ENCODE measurements around the gene AP1S2.

Gene AP1S2

DNA sequence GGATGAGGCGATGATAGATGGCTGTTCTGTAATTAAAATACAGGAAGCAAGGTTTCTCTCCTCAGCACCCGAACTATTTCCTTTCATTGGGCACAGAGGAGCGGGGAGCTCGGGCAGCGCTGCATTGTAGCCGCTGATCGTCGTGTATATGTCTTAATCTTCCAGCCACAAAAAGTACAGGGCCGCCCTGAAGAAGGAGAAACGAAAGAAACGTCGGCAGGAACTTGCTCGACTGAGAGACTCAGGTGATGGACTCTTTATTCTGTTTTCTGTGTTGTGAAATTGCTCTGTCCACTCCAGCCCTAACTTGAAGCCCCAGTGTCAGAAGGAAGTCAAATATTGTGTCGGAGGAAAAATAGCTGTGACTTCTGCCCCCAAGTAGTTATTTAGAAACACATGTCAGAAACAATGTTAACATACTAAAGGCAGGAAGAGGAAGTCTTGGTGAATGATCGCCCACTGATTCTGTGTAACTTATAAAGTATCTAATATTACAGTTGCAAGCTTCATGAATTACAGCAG, 63.8 kb downstream of the AP1S2 start:
- TF ChIP-seq, protein P1, sequence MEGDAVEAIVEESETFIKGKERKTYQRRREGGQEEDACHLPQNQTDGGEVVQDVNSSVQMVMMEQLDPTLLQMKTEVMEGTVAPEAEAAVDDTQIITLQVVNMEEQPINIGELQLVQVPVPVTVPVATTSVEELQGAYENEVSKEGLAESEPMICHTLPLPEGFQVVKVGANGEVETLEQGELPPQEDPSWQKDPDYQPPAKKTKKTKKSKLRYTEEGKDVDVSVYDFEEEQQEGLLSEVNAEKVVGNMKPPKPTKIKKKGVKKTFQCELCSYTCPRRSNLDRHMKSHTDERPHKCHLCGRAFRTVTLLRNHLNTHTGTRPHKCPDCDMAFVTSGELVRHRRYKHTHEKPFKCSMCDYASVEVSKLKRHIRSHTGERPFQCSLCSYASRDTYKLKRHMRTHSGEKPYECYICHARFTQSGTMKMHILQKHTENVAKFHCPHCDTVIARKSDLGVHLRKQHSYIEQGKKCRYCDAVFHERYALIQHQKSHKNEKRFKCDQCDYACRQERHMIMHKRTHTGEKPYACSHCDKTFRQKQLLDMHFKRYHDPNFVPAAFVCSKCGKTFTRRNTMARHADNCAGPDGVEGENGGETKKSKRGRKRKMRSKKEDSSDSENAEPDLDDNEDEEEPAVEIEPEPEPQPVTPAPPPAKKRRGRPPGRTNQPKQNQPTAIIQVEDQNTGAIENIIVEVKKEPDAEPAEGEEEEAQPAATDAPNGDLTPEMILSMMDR (IDR thresholded peaks at IDR 0.05; ENCODE audit: low read length, missing control alignments), result no peak
- peak overlapping the region; percentile 67 for H3K4me3 ChIP-seq (replicated peaks; ENCODE audit: low read depth, low read length)
- peak; percentile 5 for DNase-seq (ENCODE audit: low read depth)

DNA sequence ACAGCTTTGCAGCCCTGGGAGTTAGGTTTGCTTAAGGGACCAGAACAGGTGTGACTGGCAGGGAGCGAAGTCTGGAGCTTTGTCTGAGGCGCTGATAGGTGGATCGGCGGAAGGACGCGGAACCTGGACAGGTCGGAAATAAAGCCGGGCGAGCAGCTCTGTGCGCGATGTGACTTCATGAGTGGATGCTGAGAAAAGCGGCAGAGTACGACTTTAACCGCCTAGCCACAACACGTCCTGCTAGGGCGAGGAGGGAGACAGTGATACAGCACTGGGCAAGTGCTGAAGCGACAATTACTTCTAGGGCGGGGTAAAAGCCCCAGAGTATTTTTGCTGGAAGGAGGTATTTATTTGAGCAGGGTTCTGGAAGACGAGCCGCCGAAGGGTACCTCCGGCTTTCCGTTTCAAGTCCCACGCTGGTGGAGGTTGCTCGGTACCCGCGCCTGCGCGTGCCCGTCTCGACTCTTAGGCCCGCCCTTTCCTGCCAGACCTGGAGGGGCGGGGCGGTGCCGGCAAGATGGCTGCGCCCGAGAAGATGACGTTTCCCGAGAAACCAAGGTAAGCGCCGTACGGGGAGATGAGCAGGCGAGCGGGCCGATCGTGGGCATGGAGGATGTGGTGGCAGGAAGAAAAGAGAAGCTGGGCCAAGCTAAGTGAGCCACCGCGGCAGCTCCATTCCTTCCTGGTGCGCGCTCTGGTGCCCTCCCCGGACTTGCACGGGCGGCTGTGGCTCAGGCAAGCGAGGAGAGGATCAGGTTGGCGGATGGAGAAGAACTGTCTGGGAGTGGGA, 64.4 kb downstream of the AP1S2 start, which contains the start of gene ZRSR2:
ZRSR2 (plus strand) TSS at position 506 of the 790 bp plus-strand sequence; CDS start at position 518, 12 bp downstream.
- TF ChIP-seq, protein P1 (IDR thresholded peaks at IDR 0.05; ENCODE audit: low read length, missing control alignments), result no peak
- H3K4me3 ChIP-seq (replicated peaks; ENCODE audit: low read depth, low read length), result peak within 1 kb of the TSS; percentile 67
- DNase-seq (ENCODE audit: low read depth), result peak; percentile 66

DNA sequence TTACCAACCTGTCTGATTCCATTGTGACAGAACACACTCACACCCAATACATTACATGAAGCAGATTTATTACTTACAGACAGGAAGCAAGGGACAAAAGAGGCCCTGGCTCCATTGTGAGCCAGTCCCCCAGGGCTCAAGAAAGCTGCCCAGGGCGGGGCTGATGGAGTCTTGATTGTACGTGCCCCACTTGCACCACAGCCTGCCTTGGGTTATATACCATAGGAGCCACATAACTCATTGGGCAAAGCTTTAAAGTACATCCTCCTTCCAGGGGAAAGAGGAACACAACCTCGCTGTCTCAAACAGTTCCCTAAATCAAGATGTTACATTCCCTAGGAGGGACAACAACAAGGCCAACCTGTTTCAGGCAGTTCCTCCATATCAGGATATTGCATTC, 67.7 kb downstream of the AP1S2 start:
- TF ChIP-seq, protein P1 (IDR thresholded peaks at IDR 0.05; ENCODE audit: low read length, missing control alignments), result no peak
- no peak overlapping the region for H3K4me3 ChIP-seq (replicated peaks; ENCODE audit: low read depth, low read length)
- DNase-seq (ENCODE audit: low read depth), result no peak

DNA sequence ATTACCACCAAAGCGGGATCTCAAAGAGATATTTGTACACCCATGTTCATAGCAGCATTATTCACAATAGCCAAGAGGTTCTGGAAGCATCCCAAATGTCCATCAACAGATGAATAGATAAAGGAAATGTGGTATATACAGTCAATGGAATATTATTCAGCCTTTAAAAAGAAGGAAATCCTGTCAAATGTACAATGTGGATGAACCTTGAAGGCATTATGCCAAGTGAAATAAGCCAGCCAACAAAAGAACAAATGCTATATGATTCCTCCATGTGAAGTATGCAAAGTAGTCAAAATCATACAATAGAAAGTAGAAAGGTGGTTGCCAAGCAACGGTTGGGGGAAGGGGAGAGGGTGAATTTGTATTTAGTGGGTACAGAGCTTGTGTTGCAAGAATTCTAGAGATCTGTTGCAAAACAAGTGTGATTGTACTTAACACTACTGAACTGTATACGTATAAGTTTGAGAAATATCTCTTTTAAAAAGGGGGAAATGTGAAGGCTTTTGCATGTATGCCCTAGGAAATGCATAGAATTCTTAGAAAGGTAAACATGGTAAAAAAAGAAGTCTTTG, 69.3 kb downstream of the AP1S2 start:
- TF ChIP-seq, protein P1 (IDR thresholded peaks at IDR 0.05; ENCODE audit: low read length, missing control alignments), result no peak
- DNase-seq (ENCODE audit: low read depth), result no peak
- H3K4me3 ChIP-seq (replicated peaks; ENCODE audit: low read depth, low read length), result no peak overlapping the region

DNA sequence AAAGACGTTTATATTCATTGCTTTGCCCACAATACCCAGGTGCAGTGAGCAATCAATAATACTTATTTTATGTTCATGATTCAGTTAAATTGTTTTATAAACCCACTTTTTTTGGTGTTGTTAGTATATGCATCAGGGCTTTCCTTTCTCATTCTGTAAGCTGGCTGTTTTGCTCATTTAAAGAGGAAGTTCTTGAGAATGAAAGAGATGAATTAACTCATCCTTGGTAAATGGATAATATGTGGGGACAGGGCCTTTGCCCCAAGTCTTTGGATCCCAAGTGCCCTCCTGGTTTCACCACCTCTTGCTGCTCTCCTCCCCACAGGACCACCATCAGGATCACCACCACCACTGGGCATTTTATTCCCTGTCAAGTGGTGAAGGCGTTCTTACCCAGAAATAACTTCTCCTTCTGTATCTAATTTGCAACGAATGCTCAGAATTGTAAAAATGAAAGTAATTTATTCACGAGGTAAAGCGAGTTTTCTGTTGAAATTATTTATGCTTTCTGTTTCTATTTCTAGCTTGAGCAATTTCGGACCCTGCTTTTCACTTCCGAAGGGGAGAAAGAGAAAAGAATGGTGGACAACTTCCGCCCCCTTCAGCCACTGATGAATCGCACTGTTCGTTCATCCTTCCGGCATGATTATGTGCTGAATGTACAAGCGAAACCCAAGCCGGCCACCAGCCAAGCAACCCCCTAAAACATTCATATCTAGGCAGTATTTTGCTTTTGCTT, 72.5 kb downstream of the AP1S2 start:
- TF ChIP-seq, protein P1 (IDR thresholded peaks at IDR 0.05; ENCODE audit: low read length, missing control alignments), result no peak
- DNase-seq (ENCODE audit: low read depth), result no peak
- H3K4me3 ChIP-seq (replicated peaks; ENCODE audit: low read depth, low read length), result no peak overlapping the region

Data from fibroblast of pulmonary artery (primary cell).